SU-DHL-6 (cell line): ENCODE measurements around the gene GADD45G.

ENCODE experiments used
- EZH2phosphoT487 ChIP-seq: fragments of 200-600 bp; sonication (generic), shearing (Covaris generic); conservative IDR thresholded peaks from 2 replicates; pipeline ENCODE4 v1.6.1; 2018; ENCODE audit warnings: mild to moderate bottlenecking, antibody characterized with exemption, low read length, moderate library complexity, mixed read lengths
- TF ChIP-seq, protein P1 (sequence below): fragments of 200-600 bp; sonication (generic); IDR thresholded peaks from one replicate; pipeline ENCODE4 v1.5.1; 2017; ENCODE audit warnings: antibody characterized with exemption, mild to moderate bottlenecking, low read length, moderate library complexity; ENCODE audit not compliant: insufficient read depth, poor library complexity, severe bottlenecking

DNA sequence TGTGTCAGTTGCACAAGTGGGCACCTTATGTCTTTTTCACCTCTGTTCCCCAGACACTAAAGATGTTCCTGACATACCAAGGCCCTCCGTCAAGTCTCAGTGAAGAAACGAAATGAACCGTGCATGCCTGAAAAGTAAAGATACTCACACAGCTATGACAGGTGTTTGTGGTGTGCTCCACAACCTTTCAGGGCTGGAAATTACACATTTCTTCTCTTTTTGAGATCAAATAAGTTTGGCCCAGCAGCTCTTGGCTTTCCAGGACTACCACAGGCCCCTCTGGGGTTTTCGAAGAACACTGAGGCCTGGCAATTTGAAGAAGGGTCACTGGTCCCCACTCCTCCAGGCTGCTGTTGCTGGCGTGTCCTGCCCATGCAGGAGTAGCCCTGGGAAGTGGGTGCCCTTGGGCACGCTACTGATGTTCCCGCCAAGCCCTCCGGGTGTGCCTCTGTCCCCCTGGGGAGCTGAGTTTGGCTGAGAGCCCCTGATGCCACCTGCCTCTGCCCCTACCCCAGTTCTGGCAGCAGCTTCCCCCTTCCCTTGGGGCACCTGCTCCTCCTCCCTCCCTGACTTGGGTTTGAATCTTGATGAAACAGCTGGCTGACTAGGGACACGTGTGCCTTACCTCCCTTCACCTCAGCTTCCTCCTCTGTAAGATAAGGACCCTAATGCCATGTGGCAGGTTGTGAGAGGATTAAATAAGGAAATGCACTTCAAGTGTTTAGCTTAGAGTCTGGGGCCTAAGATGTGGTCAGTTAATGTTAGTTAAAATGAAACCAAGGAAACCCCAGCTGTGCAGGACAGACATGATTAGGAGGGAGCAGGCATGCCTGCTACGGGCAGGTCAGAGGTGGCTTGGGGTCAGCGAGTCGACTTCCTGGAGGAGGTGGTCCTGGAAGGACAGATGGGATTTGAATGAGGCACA is 49.1 kb upstream of the GADD45G start:
- TF ChIP-seq, protein P1, sequence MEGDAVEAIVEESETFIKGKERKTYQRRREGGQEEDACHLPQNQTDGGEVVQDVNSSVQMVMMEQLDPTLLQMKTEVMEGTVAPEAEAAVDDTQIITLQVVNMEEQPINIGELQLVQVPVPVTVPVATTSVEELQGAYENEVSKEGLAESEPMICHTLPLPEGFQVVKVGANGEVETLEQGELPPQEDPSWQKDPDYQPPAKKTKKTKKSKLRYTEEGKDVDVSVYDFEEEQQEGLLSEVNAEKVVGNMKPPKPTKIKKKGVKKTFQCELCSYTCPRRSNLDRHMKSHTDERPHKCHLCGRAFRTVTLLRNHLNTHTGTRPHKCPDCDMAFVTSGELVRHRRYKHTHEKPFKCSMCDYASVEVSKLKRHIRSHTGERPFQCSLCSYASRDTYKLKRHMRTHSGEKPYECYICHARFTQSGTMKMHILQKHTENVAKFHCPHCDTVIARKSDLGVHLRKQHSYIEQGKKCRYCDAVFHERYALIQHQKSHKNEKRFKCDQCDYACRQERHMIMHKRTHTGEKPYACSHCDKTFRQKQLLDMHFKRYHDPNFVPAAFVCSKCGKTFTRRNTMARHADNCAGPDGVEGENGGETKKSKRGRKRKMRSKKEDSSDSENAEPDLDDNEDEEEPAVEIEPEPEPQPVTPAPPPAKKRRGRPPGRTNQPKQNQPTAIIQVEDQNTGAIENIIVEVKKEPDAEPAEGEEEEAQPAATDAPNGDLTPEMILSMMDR = no peak
- TF ChIP-seq EZH2phosphoT487 = no peak
